GM13976 (cell line): Measurements from ENCODE around the gene CAGE1.

Experiments used
- DNase-seq: peaks from one replicate; pipeline ENCODE4 v3.0.0; 2012; ENCODE audit warnings: low spot score
- CTCF ChIP-seq: IDR thresholded peaks from 2 replicates; pipeline ENCODE4 v1.5.1; 2012; ENCODE audit warnings: borderline replicate concordance, mild to moderate bottlenecking; ENCODE audit not compliant: insufficient read depth; ENCODE audit errors: extremely low read depth, missing control alignments, control extremely low read depth
- in situ Hi-C: fragments of 300-500 bp; cut with MboI; formaldehyde crosslinking; loops from one replicate; pipeline ENCODE4 v1.12.0; 2022; ENCODE audit warnings: low sequenced_read_pairs, mixed read lengths, inconsistent platforms; ENCODE audit not compliant: unreplicated experiment

Gene CAGE1

GRCh38 chr6:7301702-7302101, 87.8 kb downstream of the CAGE1 start:
- DNase-seq = no peak
- in situ Hi-C loops = no loop called here
- TF ChIP-seq CTCF = no peak

GRCh38 chr6:7300926-7301325, 88.6 kb downstream of the CAGE1 start:
- in situ Hi-C loops = no loop called here
- DNase-seq = no peak
- TF ChIP-seq CTCF = no peak

GRCh38 chr6:7298113-7298512, 91.4 kb downstream of the CAGE1 start:
- in situ Hi-C loops = no loop called here
- TF ChIP-seq CTCF = no peak
- DNase-seq = no peak

GRCh38 chr6:7296602-7297001, 92.9 kb downstream of the CAGE1 start:
- no peak for DNase-seq
- in situ Hi-C loops = no loop called here
- TF ChIP-seq CTCF = no peak

GRCh38 chr6:7295916-7296315, 93.6 kb downstream of the CAGE1 start:
- no peak for DNase-seq
- in situ Hi-C loops = no loop called here
- no peak for TF ChIP-seq CTCF

- TF ChIP-seq CTCF = no peak
- in situ Hi-C loops = no loop called here
- no peak for DNase-seq
These were observed 96.8 kb downstream of the CAGE1 start for GRCh38 chr6:7292596-7293255.
